HEK293 (cell line): ENCODE data around the gene MMP14.

Experiments
- AEBP2 ChIP-seq: fragments of 450-650 bp; formaldehyde crosslinking; IDR thresholded peaks from 2 replicates; pipeline ENCODE4 v1.5.1; 2016; ENCODE audit warnings: missing biosample characterization, missing genetic modification characterization, borderline replicate concordance
- ATF2 ChIP-seq: fragments of 450-650 bp; formaldehyde crosslinking; IDR thresholded peaks from 2 replicates; pipeline ENCODE4 v1.5.1; 2016; ENCODE audit warnings: missing biosample characterization, missing genetic modification characterization, low read depth
- CTCF ChIP-seq: fragments of 450-650 bp; formaldehyde crosslinking; IDR thresholded peaks from 2 replicates; pipeline ENCODE4 v1.5.1; 2016; ENCODE audit warnings: missing biosample characterization, missing genetic modification characterization
- GLI2 ChIP-seq: fragments of 450-650 bp; formaldehyde crosslinking; IDR thresholded peaks from 2 replicates; pipeline ENCODE4; 2017; ENCODE audit warnings: missing biosample characterization, missing genetic modification characterization, low read depth, borderline replicate concordance
- ZBTB20 ChIP-seq: fragments of 450-650 bp; formaldehyde crosslinking; IDR thresholded peaks from 2 replicates; pipeline ENCODE4 v1.5.1; 2016; ENCODE audit warnings: missing biosample characterization, missing genetic modification characterization
- ZFP69B ChIP-seq: fragments of 450-650 bp; formaldehyde crosslinking; IDR thresholded peaks from 2 replicates; pipeline ENCODE4 v1.5.1; 2016; ENCODE audit warnings: missing biosample characterization, missing genetic modification characterization
- ZNF169 ChIP-seq: fragments of 450-650 bp; formaldehyde crosslinking; IDR thresholded peaks from 2 replicates; pipeline ENCODE4 v1.5.1; 2016; ENCODE audit warnings: missing biosample characterization, missing genetic modification characterization
- ZNF449 ChIP-seq: fragments of 450-650 bp; formaldehyde crosslinking; IDR thresholded peaks from 2 replicates; pipeline ENCODE4 v1.5.1; 2017; ENCODE audit warnings: missing biosample characterization, mild to moderate bottlenecking, missing genetic modification characterization, moderate library complexity
- ZNF596 ChIP-seq: fragments of 450-650 bp; IDR thresholded peaks from 2 replicates; pipeline ENCODE4 v1.5.0; 2018; ENCODE audit warnings: missing biosample characterization, mild to moderate bottlenecking, missing genetic modification characterization, moderate library complexity

- TF ChIP-seq CTCF (tag by site-specific recombination) (no peak), ZFP69B (tag by site-specific recombination) (no peak), GLI2 (tag by site-specific recombination) (no peak), ZNF596 (tag by site-specific recombination) (no peak), ZNF169 (no peak), ZBTB20 (tag by site-specific recombination) (no peak), AEBP2 (tag by site-specific recombination) (no peak), ZNF449 (tag by site-specific recombination) (no peak), ATF2 (tag by site-specific recombination) (no peak)
These were observed 14.3 kb upstream of the MMP14 start for GRCh38 chr14:22822016-22822570.
